HepG2 (cell line): ENCODE data around the gene KCNAB3. TPM values are rescaled to one million over a fixed set of nuclear protein-coding genes. Genes with fewer than 3 reads are reported as not detected.

Experiments used
- ATAC-seq: fragments of 200-7000 bp; cut with Tn5 transposase; 3 replicates; pipeline ENCODE4 v1.9.1; 2020; ENCODE audit warnings: mild to moderate bottlenecking, moderate library complexity
- BruUV-seq: library from RNA; stranded (reverse); fragments of 400-500 nt; replicated peaks from 2 replicates; lab custom pipeline; 2021; lab: Mats Ljungman, UMichigan
- CTCF ChIA-PET: fragments of 300-600 bp; formaldehyde crosslinking; extraction: SDS; loops from one replicate; lab custom pipeline; 2021; ENCODE audit warnings: low total read pairs, inconsistent platforms, low intra/inter-chr PET ratio; lab: Yijun Ruan, JAX
- POLR2A ChIA-PET: fragments of 350-600 bp; sonication (Branson Sonifier 250); formaldehyde crosslinking; loops from one replicate; lab custom pipeline; 2020; ENCODE audit warnings: antibody characterized with exemption, inconsistent platforms; lab: Yijun Ruan, JAX
- DNase-seq: peaks from one replicate; pipeline ENCODE4 v3.0.0-alpha.2; 2015; ENCODE audit warnings: low spot score
- FAIRE-seq: peaks from 3 replicates; lab custom pipeline; 2011; peaks lifted over from hg19 to GRCh38; lab: Jason Lieb, UNC
- H2AFZ ChIP-seq: one replicate; pipeline ENCODE4 v1.6.1; 2011; ENCODE audit warnings: low read length, inconsistent platforms
- H3K27ac ChIP-seq: fragments of 300-600 bp; 3 replicates; pipeline ENCODE4 v1.8.0; 2011; ENCODE audit warnings: mixed run types, mild to moderate bottlenecking, mixed read lengths, low read length, inconsistent platforms; ENCODE audit not compliant: insufficient read depth; ENCODE audit errors: extremely low read length
- H3K27me3 ChIP-seq, 2 experiments: fragments of 200-600 bp in 1 of 2; 2 replicates in 1 of 2; 3 replicates in 1 of 2; pipeline versions ENCODE4 v1.6.0 to v1.8.0; 2011; ENCODE audit warnings: low read length in 2 of 2, mild to moderate bottlenecking in 2 of 2, moderate library complexity in 2 of 2, inconsistent platforms in 1 of 2; ENCODE audit not compliant: insufficient read depth in 2 of 2, control insufficient read depth in 1 of 2
- H3K36me3 ChIP-seq, 2 experiments: fragments of 200-600 bp in 1 of 2; replicated peaks in 1 of 2; 2 replicates in 1 of 2; 3 replicates in 1 of 2; pipeline versions ENCODE4 v1.5.1 to v1.8.0; 2011; ENCODE audit warnings: low read length in 2 of 2, inconsistent platforms in 1 of 2; ENCODE audit not compliant: insufficient read depth in 2 of 2, control insufficient read depth in 1 of 2
- H3K4me1 ChIP-seq: 2 replicates; pipeline ENCODE4 v1.5.1; 2012; ENCODE audit warnings: low read length, inconsistent platforms; ENCODE audit not compliant: insufficient read depth
- H3K4me2 ChIP-seq: 2 replicates; pipeline ENCODE4 v1.6.0; 2011; ENCODE audit warnings: low read depth, low read length, inconsistent platforms
- H3K4me3 ChIP-seq, 3 experiments: fragments of 200-600 bp in 1 of 3; sonication (generic), shearing (Covaris generic) in 1 of 3; replicated peaks in 1 of 3; 2 replicates each; pipeline ENCODE4 v1.5.1; 2011 to 2016; ENCODE audit warnings: low read length in 3 of 3, inconsistent platforms in 2 of 3, low read depth in 2 of 3, mild to moderate bottlenecking in 2 of 3, control low read depth in 1 of 3, mixed read lengths in 1 of 3; ENCODE audit not compliant: insufficient read depth in 1 of 3
- H3K79me2 ChIP-seq: one replicate; pipeline ENCODE4 v1.6.1; 2011; ENCODE audit warnings: low read length, inconsistent platforms; ENCODE audit not compliant: insufficient read depth
- H3K9ac ChIP-seq: 2 replicates; pipeline ENCODE4 v1.6.0; 2011; ENCODE audit warnings: mild to moderate bottlenecking, low read depth, low read length, inconsistent platforms; ENCODE audit not compliant: insufficient read depth
- H3K9me3 ChIP-seq: 2 replicates; pipeline ENCODE4 v1.5.1; 2012; ENCODE audit warnings: mild to moderate bottlenecking, low read length
- H4K20me1 ChIP-seq: 2 replicates; pipeline ENCODE4 v1.6.0; 2011; ENCODE audit warnings: inconsistent platforms, mild to moderate bottlenecking, low read length, moderate library complexity; ENCODE audit not compliant: insufficient read depth
- BCL6 ChIP-seq: IDR thresholded peaks from 2 replicates; pipeline ENCODE4 v1.6.1; 2016; ENCODE audit warnings: missing genetic modification reagents, missing compliant biosample characterization
- DNMT3B ChIP-seq: conservative IDR thresholded peaks from 2 replicates; pipeline ENCODE4 v1.6.1; 2016; ENCODE audit warnings: missing biosample characterization, control low read depth
- FOXP4 ChIP-seq: sonication (generic); formaldehyde crosslinking; IDR thresholded peaks from 2 replicates; pipeline ENCODE4 v1.4.0; 2020; ENCODE audit warnings: missing genetic modification reagents
- MAFF ChIP-seq: IDR thresholded peaks from 2 replicates; pipeline ENCODE4 v1.6.1; 2011; ENCODE audit warnings: low read depth, low read length, improper control_type of control experiment
- MYC ChIP-seq: sonication (generic); formaldehyde crosslinking; IDR thresholded peaks from 2 replicates; pipeline ENCODE4 v1.9.0; 2021; ENCODE audit warnings: missing genetic modification reagents, borderline replicate concordance
- RARG ChIP-seq: sonication (generic); formaldehyde crosslinking; IDR thresholded peaks from 2 replicates; pipeline ENCODE4 v1.4.0; 2020; ENCODE audit warnings: low read depth, mild to moderate bottlenecking, missing genetic modification reagents
- TBX3 ChIP-seq: fragments of 450-650 bp; IDR thresholded peaks from 2 replicates; pipeline ENCODE4 v1.6.1; 2017; ENCODE audit warnings: antibody characterized with exemption, mild to moderate bottlenecking, inconsistent platforms, borderline replicate concordance
- ZBTB4 ChIP-seq: sonication (generic); formaldehyde crosslinking; IDR thresholded peaks from 2 replicates; pipeline ENCODE4 v1.4.0; 2020; ENCODE audit warnings: missing genetic modification reagents, mild to moderate bottlenecking, borderline replicate concordance
- ZNF274 ChIP-seq: sonication (generic); formaldehyde crosslinking; IDR thresholded peaks from 2 replicates; pipeline ENCODE4 v1.5.1; 2020; ENCODE audit warnings: mild to moderate bottlenecking, missing genetic modification reagents
- ZNF367 ChIP-seq: sonication (generic); formaldehyde crosslinking; IDR thresholded peaks from 2 replicates; pipeline ENCODE4 v1.4.0; 2020; ENCODE audit warnings: missing genetic modification reagents, borderline replicate concordance
- ZNF878 ChIP-seq: sonication (generic); formaldehyde crosslinking; IDR thresholded peaks from 2 replicates; pipeline ENCODE4 v1.8.1; 2023; ENCODE audit warnings: mild to moderate bottlenecking, missing genetic modification reagents, moderate library complexity
- WGBS: methylation state at CpG from one replicate; pipeline ENCODE4 v1.1.6; 2017; ENCODE audit warnings: low lambda C conversion rate; 5-methylcytosine and 5-hydroxymethylcytosine counted together
- in situ Hi-C: cut with HindIII; loops from 2 replicates; pipeline ENCODE4 v1.10.0; 2017; ENCODE audit warnings: low pct_unique_long_range_greater_than_20kb; ENCODE audit not compliant: extremely low pct_ligation_motif_present
- intact Hi-C: fragments of 100-400 bp; cut with micrococcal nuclease; formaldehyde crosslinking; loops from one replicate; pipeline ENCODE4 v1.10.0; 2022; ENCODE audit not compliant: unreplicated experiment
- polyA plus RNA-seq, 8 experiments: library from polyadenylated mRNA; depleted of rRNA in 3 of 8; stranded (reverse) in 7 of 8; unstranded in 1 of 8; fragments of >200 nt; fragmentation: Illumina TruSeq in 4 of 8; extraction: Trizol in 4 of 8; gene quantifications; 2 replicates each; pipeline versions ENCODE4 v1.2.1 to v1.2.3, GENCODE V29; 2011 to 2016; ENCODE audit warnings: low read depth in 4 of 8, missing spikeins in 1 of 8, mixed read lengths in 1 of 8; ENCODE audit not compliant: insufficient read depth in 1 of 8
- total RNA-seq, 5 experiments: library from RNA; depleted of rRNA; stranded (reverse); fragments of >200 nt; fragmentation: Illumina TruSeq; extraction: Trizol; gene quantifications; 2 replicates each; pipeline ENCODE4 v1.2.3, GENCODE V29; 2016; ENCODE audit warnings: low read depth in 1 of 5

KCNAB3 gene
- total and polyA plus RNA-seq, 2 of the 13 experiments (the other 11 are each of a cell fraction or from before 2014, with no cell fraction given), result 0.29 to 0.88 TPM

DNA sequence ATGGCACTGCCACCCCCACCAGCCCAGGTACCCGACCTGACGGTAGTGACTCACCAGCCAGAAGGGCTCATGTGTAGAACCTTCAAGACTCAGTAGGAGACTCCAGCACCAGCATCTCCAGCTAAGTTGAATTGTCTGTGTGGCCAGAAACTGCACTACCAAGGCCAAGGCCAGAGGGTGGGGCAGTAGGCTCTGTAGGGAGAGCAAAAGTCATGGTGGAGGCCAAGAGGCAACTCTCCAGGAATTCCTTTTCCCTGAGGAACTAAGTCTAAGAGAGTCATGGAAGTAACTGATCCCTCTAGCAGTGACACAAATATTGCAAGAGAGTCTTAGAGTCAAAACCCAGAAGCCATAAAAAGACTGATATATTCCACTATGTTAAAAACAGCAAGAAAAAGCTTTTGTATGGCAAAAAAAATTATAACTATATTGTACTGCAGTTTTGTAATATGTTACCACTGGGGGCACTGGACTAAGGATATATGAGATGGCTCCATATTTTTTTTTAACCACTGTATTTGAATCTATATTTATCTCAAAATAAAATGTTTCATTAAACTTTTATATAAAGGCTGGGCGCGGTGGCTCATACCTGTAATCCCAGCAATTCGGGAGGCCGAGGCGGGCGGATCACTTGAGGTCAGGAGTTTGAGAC, 42.6 kb upstream of the KCNAB3 start:
- Histone ChIP-seq H3K79me2 (no peaks in the 10 kb centered on the region), H4K20me1 (no peaks in the 10 kb centered on the region), H3K4me1 (peaks cover 10% of the 10 kb centered on the region), H3K4me2 (no peak overlapping the region), H3K9ac (no peak overlapping the region), H2AFZ (no peak overlapping the region), H3K27ac (no peak overlapping the region), H3K4me3 (no peak overlapping the region), H3K36me3 (no peaks in the 10 kb centered on the region), H3K9me3 (peaks cover 18% of the 10 kb centered on the region), H3K27me3 (peaks cover 0 to 10% of the 10 kb centered on the region in 2 experiments; a peak in 2 of 5 replicates)
- no TSS peak for BruUV-seq
- ChIA-PET POLR2A (no interaction called here), CTCF (interaction anchor here (0.6 to 0.7 kb wide), 2 partner anchors 98 to 118 kb away, joined by 3 read pairs; no protein-coding TSS in a partner anchor)
- in situ Hi-C loops, result no loop called here
- 87% methylated on average over 8 of the region's 8 CpGs for WGBS
- ATAC-seq, result no peak
- no peak for FAIRE-seq
- no peak for TF ChIP-seq MYC (CRISPR knock-in tag)
- TF ChIP-seq BCL6 (CRISPR knock-in tag), result peak; percentile 86
- intact Hi-C loops, result no loop called here
- DNase-seq, result no peak

- Histone ChIP-seq H2AFZ (no peak overlapping the region), H3K4me2 (no peak overlapping the region), H3K9me3 (peaks cover 18% of the 10 kb centered on the region), H3K27me3 (peaks cover 0 to 10% of the 10 kb centered on the region in 2 experiments; a peak in 2 of 5 replicates), H3K4me3 (no peak overlapping the region), H3K4me1 (peaks cover 4% of the 10 kb centered on the region), H3K9ac (no peak overlapping the region), H4K20me1 (no peaks in the 10 kb centered on the region), H3K36me3 (no peaks in the 10 kb centered on the region), H3K27ac (no peak overlapping the region), H3K79me2 (no peaks in the 10 kb centered on the region)
- intact Hi-C loops, result no loop called here
- in situ Hi-C loops, result no loop called here
- ATAC-seq, result no peak
- no peak for DNase-seq
- no TSS peak for BruUV-seq
- ChIA-PET POLR2A (no interaction called here), CTCF (interaction anchor here (0.6 kb wide), 1 partner anchor 99 kb away, joined by 3 read pairs; no protein-coding TSS in a partner anchor)
- 26% methylated on average over 4 of the region's 4 CpGs for WGBS
- FAIRE-seq, result no peak
- no peak for TF ChIP-seq DNMT3B (CRISPR knock-in tag)
- no peak for TF ChIP-seq ZBTB4
- TF ChIP-seq MAFF, result no peak
- TF ChIP-seq ZNF274 (CRISPR knock-in tag), result no peak
- no peak for TF ChIP-seq ZNF367 (CRISPR knock-in tag)
- TF ChIP-seq TBX3, result no peak
- no peak for TF ChIP-seq RARG (CRISPR knock-in tag)
- TF ChIP-seq ZNF878 (CRISPR knock-in tag), result no peak
- no peak for TF ChIP-seq FOXP4 (CRISPR knock-in tag)
These were observed 42.0 kb upstream of the KCNAB3 start for GRCh38 chr17:7971651-7972050.
